Endometrial microvascular endothelial cells (primary cell): ENCODE results near the gene MARVELD1. TPM values are rescaled to one million over a fixed set of nuclear protein-coding genes. Genes with fewer than 3 reads are reported as not detected.
"Not testable (repeated sequence)": the region's sequence is repeated elsewhere in the genome, so short reads cannot be mapped to it uniquely, and the experiment has no call there.

ENCODE experiments used
- in situ Hi-C: cut with HindIII; loops from 2 replicates; pipeline ENCODE4 v1.10.0; 2017; ENCODE audit warnings: low sequenced_read_pairs, low pct_unique_long_range_greater_than_20kb; ENCODE audit errors: inconsistent ontology term
- total RNA-seq: library from RNA; depleted of rRNA; stranded (reverse); fragments of >200 nt; gene quantifications from one replicate; pipeline ENCODE4 v1.2.3, GENCODE V29; 2015; ENCODE audit errors: inconsistent ontology term

Gene MARVELD1
- total RNA-seq, 1 donor from 2014 or later, result 35.1 TPM

- in situ Hi-C loops, result no loop called here
Measured at GRCh38 chr10:97687785-97688781, 25.4 kb upstream of the MARVELD1 start.

- in situ Hi-C loops, result no loop called here
Measured at GRCh38 chr10:97689559-97690020, 23.9 kb upstream of the MARVELD1 start.

- in situ Hi-C loops, result no loop called here
Measured at GRCh38 chr10:97690133-97690532, 23.4 kb upstream of the MARVELD1 start.

- in situ Hi-C loops, result not testable (repeated sequence)
Measured at GRCh38 chr10:97698072-97698655, 15.4 kb upstream of the MARVELD1 start.

- in situ Hi-C loops, result no loop called here
Measured at GRCh38 chr10:97701438-97702069, 12.0 kb upstream of the MARVELD1 start.

- in situ Hi-C loops, result no loop called here
Measured at GRCh38 chr10:97703398-97704067, 10.0 kb upstream of the MARVELD1 start.

- in situ Hi-C loops, result no loop called here
Measured at GRCh38 chr10:97704341-97704740, 9.2 kb upstream of the MARVELD1 start.

GRCh38 chr10:97705006-97705670, 8.4 kb upstream of the MARVELD1 start:
- in situ Hi-C loops, result no loop called here

GRCh38 chr10:97707134-97707861, 6.2 kb upstream of the MARVELD1 start:
- in situ Hi-C loops, result no loop called here

- in situ Hi-C loops, result no loop called here
Measured at GRCh38 chr10:97708167-97708566, 5.4 kb upstream of the MARVELD1 start.

- in situ Hi-C loops, result no loop called here
Measured at GRCh38 chr10:97708976-97709946, 4.3 kb upstream of the MARVELD1 start.

GRCh38 chr10:97711640-97712572, 1.6 kb upstream of the MARVELD1 start:
- in situ Hi-C loops, result no loop called here

GRCh38 chr10:97713826-97714400, 383 bp downstream of the MARVELD1 start:
- in situ Hi-C loops, result no loop called here

- in situ Hi-C loops, result no loop called here
Measured at GRCh38 chr10:97714401-97715258, 1.1 kb downstream of the MARVELD1 start.
